Hematopoietic multipotent progenitor cell treated with erythropoietin and hydrocortisone succinate and interleukin-3 and kit ligand, for 8 days (in vitro differentiated cells): Measurements from ENCODE around the gene SSC5D.

ENCODE experiments used
- DNase-seq: peaks from one replicate; pipeline ENCODE4 v3.0.0-alpha.2; 2015

SSC5D gene

GRCh38 chr19:55539090-55539984, 51.1 kb downstream of the SSC5D start:
- DNase-seq: no peak

- no peak for DNase-seq
These were observed 52.4 kb downstream of the SSC5D start for GRCh38 chr19:55540619-55541018.

- DNase-seq: no peak
These were observed 52.9 kb downstream of the SSC5D start for GRCh38 chr19:55541091-55541490.

- DNase-seq: no peak
These were observed 54.1 kb downstream of the SSC5D start for GRCh38 chr19:55542292-55542855.

- no peak for DNase-seq
These were observed 55.3 kb downstream of the SSC5D start for GRCh38 chr19:55543567-55543966.

- no peak for DNase-seq
These were observed 55.8 kb downstream of the SSC5D start for GRCh38 chr19:55544014-55544413.

DNA sequence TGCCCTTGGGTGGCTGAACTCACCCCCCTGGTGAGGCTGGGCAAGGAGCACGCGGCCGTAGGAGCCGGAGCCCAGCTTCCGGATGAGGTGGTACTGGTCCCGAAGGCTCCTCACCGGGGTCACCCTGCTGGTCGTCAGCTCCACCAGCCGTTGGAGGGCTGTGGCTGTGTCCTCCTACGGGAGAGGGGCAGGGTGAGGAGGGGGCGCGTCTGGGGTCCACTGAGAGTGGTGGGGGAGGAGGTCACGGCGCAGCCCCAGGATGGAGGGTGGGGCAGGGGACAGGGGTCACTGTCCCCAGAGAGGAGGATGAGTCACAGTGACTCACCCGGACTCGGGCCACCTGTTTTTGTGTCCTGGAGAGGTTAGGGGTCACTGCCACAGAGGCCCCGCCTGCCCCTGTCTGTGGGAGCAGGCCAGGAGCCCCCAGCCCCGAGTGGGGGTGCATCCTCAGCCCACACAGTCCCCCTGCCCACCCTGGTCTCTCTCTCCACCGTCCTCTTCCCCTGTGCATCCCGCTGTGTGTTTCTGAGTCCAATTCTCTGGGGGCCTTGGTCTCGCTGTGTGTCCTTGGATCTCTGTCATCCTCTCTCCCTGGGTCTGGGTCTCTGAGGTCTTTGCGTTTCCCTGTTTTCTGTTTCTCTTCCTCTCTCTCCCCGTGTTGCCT, 56.7 kb downstream of the SSC5D start:
- DNase-seq: no peak

GRCh38 chr19:55545443-55545842, 57.2 kb downstream of the SSC5D start, which contains the start of gene SBK3:
TSS of gene SBK3 (minus strand) at chr19:55545543. CDS start at chr19:55545543, 0 bp downstream.
- DNase-seq: no peak

DNA sequence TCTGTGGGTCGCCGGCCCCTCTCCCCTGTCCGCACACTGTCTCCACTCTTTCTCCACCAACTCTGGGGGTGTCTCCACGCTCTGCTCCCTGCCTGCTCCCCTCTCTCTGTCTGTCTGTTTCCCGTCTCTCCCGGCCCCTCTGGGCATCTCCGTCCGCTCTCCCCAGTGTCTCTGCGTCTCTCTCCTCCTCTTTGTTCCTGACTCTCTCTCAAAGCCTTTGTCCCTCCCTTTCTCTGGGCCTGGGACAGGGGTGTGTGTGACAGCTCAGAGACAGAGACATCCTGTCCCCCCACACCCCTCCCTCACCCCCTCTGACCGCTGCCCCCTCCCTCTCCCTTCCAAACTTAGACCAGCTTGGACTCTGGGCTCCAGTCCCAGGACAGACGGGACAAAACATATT, 57.8 kb downstream of the SSC5D start:
- DNase-seq: no peak

GRCh38 chr19:55546822-55547614, 58.8 kb downstream of the SSC5D start:
- DNase-seq: peak; percentile 10

GRCh38 chr19:55549500-55550320, 61.5 kb downstream of the SSC5D start:
- DNase-seq: no peak

GRCh38 chr19:55550321-55550650, 62.0 kb downstream of the SSC5D start:
- no peak for DNase-seq

- DNase-seq: no peak
These were observed 64.0 kb downstream of the SSC5D start for GRCh38 chr19:55552206-55552605.

- DNase-seq: no peak
These were observed 64.4 kb downstream of the SSC5D start for GRCh38 chr19:55552620-55553019.

- no peak for DNase-seq
These were observed 65.3 kb downstream of the SSC5D start for GRCh38 chr19:55553217-55554182.

GRCh38 chr19:55554302-55554701, 66.1 kb downstream of the SSC5D start:
- no peak for DNase-seq

DNA sequence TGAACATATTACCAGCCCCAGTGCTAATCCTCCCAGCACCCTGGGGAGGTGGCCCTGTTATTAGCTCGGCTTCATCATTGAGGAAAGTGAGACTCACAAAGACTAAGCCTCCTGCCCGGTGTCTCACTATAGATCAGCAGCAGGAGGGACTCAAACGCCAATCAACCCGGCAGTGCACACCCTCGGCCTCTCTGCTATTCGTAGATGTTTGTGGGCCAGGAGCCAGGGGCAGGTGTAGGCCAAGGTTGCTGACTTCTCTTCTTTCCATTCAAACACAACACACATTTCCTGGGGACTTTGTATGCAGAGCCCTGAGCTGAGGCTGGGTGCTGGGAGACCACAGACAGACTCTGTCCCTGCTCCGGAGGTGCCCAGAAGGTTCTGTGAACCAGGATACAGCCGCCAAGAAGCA, 66.5 kb downstream of the SSC5D start:
- no peak for DNase-seq

DNA sequence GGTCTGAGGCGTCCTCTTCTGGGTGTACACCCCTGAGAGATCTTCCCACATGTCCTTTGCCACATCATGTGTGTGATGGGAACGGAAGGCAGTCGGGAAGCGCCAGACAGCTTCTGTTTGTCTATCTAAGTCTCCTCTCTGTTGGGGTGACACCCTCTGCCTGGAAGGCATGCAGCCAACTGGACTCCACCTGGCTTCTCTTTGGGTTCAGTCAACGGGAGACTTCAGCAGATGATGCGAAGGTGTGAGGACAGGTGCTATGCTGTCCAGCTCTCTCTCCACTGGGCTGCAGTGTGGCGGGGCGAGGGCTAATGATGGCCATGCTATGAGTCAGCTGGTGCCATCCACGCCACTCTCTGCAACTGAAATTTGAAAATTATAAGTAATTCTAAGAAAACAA, 71.4 kb downstream of the SSC5D start:
- no peak for DNase-seq

- no peak for DNase-seq
These were observed 75.0 kb downstream of the SSC5D start for GRCh38 chr19:55563261-55563690.

- DNase-seq: no peak
These were observed 78.6 kb downstream of the SSC5D start for GRCh38 chr19:55566823-55567222.
